ENCODE data around the gene EOLA2.

- TF ChIP-seq IRF1 (CRISPR knock-in tag; IDR thresholded peaks at IDR 0.05) = no peak
- no peak for TF ChIP-seq ATF3 (CRISPR knock-in tag; conservative IDR thresholded peaks at IDR 0.05)
- TF ChIP-seq CREB1 (CRISPR knock-in tag; IDR thresholded peaks at IDR 0.05) = no peak
- no peak for TF ChIP-seq IRF2 (CRISPR knock-in tag; IDR thresholded peaks at IDR 0.05; ENCODE audit: borderline replicate concordance, low read depth)
- TF ChIP-seq CTCF (IDR thresholded peaks at IDR 0.05) = no peak
- no peak for TF ChIP-seq STAT6 (CRISPR knock-in tag; conservative IDR thresholded peaks at IDR 0.05; ENCODE audit: low read depth)
These were observed 1.8 kb upstream of the EOLA2 start for GRCh38 chrX:149939905-149940673.

All from WTC11 (cell line).